Amniotic stem cell (primary cell): ENCODE data around the gene CES2.
"Not testable (repeated sequence)": the region's sequence is repeated elsewhere in the genome, so short reads cannot be mapped to it uniquely, and the experiment has no call there.

Experiments used
- DNase-seq: peaks from one replicate; lab custom pipeline; 2025; lab: John Stamatoyannopoulos, UW

The CES2 gene

GRCh38 chr16:66934839-66935313 is 440 bp upstream of the CES2 start:
- DNase-seq, result not testable (repeated sequence)

GRCh38 chr16:66936462-66936861 is 1.1 kb downstream of the CES2 start:
- no peak for DNase-seq

DNA sequence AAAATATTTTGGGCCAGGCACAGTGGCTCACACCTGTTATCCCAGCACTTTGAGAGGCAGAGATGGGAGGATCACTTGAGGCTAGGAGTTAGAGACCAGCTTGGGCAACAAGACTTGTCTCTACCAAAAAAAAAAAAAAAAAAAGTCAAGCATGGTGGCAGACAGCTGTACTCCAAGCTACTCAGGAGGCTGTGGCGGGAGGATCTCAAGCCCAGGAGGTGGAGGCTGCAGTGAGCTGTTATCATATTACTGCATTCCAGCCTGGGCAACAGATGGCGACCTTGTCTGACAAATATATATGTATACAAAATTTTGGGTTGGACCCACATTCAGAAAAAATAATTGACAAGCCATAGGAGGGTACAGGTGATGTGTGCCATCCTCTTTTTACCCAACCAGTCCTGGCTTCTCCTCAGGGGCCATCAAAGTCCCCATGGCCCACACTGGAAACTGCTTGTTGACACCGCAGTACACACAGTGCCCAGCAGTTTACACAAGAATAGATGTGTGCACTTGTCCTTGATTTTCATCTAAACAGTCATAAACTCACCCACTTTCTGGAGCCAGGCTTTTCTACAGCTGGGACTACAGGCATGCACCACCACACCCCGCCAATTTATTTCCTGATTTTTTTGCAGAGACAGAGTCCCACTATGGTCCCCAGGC is 1.7 kb downstream of the CES2 start:
- no peak for DNase-seq

DNA sequence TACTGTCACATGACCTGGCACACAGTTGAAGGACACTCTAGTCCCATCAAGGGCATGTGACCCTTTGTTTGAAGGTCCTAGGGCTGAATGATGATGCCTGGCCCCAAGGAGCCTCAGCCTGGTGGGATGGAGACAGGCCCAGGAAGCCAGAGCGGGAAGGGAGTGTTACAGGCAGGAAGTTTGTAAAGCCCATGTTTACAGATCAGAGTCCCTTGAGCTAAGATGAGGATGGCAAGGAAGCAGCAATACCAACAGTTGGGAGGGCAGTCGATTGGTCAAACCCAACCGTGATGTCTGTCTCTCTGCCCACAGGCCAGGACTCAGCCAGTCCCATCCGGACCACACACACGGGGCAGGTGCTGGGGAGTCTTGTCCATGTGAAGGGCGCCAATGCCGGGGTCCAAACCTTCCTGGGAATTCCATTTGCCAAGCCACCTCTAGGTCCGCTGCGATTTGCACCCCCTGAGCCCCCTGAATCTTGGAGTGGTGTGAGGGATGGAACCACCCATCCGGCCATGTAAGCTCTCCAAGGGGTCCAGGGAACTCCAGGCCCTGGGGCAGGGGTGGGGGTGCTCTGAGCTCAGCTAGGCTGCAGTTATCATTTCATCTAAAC is 2.5 kb downstream of the CES2 start:
- DNase-seq, result no peak

DNA sequence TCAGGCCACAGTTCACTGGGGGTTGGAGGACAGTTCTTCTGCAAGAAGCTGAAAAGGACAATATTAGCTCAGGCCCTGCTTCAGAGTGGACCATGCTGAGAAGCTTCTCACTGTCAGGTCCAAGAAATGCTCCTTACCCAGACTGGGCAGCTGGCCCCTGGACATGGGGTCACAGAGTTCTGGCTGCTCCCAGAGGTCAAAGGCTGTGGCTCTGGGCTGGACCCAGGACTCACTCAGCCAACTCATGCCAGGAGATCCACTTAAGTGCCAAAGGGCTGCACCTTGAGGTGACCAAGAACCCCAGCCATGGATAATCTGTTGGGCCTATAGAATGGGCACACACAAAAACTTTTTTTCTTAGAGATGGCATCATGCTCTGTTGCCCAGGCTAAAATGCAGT is 4.0 kb downstream of the CES2 start:
- no peak for DNase-seq

DNA sequence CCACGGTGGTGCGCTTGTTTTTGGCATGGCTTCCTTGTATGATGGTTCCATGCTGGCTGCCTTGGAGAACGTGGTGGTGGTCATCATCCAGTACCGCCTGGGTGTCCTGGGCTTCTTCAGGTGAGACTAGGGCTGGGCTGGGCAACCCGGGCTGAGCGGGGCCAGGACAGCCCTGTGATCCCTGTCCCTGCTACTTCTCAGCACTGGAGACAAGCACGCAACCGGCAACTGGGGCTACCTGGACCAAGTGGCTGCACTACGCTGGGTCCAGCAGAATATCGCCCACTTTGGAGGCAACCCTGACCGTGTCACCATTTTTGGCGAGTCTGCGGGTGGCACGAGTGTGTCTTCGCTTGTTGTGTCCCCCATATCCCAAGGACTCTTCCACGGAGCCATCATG is 4.9 kb downstream of the CES2 start:
- DNase-seq, result no peak

GRCh38 chr16:66942981-66943380 is 7.7 kb downstream of the CES2 start:
- DNase-seq, result no peak

- DNase-seq, result no peak
Observed at GRCh38 chr16:66943426-66944053, 8.2 kb downstream of the CES2 start.

DNA sequence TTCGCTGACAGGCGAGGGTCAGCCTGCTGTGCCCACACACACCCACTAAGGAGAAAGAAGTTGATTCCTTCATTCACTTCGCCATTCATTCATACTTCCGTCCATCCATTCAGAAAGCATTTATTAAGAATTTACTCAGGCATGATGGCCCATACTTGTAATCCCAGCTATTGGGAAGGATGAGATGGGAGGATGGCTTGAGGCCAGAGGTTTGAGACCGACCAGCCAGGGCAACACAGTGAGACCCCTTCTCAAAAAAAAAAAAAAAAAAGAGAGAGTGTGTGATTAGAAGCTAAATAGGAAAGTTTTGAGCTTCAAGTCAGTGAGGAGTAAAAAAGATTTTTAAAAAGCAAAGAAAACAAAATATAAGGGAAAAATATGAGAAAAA is 8.7 kb downstream of the CES2 start:
- DNase-seq, result no peak

GRCh38 chr16:66944971-66945370 is 9.7 kb downstream of the CES2 start:
- not testable (repeated sequence) for DNase-seq

GRCh38 chr16:66945939-66946338 is 10.6 kb downstream of the CES2 start:
- DNase-seq, result no peak

DNA sequence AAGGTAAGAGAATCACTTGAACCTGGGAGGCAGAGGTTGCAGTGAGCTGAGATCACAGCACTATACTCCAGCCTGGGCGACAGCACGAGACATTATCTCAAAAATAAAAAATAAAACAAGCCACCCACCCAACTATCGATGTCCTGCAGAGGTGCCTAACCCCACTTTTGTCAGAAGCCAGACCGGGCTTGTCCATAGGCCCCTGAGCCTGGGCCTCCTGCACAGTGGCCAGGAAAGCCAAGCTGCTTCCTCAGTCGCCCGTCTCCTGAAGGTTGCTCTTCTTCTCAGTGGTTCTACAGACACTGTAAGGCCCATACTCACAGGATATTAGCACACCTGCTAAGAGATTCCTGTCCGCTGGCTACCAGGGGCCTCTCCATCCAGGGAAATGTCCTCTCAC is 11.2 kb downstream of the CES2 start:
- no peak for DNase-seq

DNA sequence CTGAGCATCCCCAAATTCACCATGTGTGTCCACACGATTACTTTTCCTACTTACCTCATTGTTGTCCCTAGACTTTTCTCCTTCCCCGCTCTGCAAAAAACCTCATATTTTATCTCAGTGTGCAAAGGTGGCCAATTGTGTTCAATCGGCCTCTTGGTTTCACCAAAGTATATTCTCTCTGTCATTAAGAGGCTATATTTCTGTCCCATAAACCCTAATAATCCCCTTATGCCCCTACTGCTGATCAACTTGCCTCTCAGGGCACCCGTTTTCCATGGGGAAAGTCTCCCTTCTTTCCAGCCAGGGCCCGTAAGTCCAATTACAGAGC is 11.6 kb downstream of the CES2 start:
- no peak for DNase-seq

DNA sequence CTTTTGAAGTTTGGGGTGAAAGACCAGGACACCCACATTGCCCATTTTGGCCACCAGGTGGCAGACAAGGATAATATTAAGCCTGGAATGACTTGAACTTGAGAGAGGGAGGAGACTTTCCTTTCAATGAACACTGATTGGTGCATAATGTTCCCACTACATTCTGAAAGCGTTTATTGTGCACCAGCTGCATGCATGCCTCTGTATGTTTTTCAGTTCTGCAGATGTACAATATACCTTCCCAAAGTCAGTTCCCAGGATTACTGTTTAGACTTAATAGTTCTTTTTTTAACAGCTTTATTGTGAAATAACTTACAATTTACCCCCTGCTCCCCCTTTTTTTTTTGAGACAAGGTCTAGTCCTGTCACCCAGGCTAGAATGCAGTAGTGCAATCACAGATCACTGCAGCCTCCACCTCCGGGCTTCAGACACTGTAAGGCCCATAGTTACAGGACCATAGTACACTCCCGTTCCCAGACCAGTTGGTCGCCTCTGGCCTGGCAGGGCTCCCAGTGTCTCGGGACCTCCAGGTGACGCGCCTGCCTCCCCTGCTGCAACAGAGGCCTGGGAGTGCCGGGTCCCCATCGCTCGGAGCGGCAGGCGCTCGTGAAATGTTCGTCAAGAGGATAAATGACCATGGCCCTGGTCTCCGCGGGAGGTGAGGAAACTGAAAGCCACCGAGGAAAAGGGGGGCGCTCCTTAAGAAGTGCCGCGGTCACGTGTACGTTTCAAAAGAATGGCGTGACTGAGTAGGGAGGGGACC is 12.2 kb downstream of the CES2 start:
- peak; percentile 60 for DNase-seq

GRCh38 chr16:66948134-66948836 is 13.0 kb downstream of the CES2 start:
- no peak for DNase-seq

DNA sequence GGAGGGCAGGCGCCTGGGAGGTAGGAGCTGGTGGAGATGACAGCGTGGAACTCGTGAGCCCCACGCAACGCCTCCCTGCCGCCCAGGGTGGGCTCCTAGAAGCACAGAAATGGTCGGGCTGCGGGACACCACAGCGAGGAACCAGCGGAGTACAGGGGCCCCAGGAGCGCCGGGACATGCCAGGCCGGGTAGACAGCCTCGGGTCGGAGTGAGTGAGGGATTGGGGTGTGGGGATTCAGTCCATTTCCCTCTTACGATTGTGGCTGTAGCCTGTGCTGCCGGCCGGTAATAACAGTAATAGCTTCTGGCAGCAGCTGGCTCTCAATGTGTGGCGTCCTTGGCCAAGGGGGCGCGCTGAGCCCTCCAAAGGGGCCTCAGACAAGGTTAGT is 13.5 kb downstream of the CES2 start:
- DNase-seq, result no peak

DNA sequence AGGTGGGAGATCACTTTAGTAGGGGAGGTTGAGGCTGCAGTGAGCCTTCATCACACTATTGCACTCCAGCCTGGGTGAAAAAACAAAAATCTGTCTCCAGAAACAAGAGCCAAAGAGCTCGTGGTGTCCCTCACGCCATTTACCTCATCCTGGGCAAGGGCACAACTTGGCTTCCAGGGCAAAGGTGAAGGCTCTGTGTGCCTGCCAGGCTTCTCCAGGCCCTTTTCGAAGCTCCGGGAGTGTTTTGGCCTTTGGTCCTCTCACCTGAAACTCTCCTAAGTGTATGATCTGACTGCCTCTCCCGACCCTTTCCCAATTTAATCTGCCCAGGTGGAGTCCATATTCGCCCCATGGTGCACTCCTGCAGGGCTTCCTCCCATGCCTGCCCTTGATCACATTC is 14.2 kb downstream of the CES2 start:
- DNase-seq, result no peak

DNA sequence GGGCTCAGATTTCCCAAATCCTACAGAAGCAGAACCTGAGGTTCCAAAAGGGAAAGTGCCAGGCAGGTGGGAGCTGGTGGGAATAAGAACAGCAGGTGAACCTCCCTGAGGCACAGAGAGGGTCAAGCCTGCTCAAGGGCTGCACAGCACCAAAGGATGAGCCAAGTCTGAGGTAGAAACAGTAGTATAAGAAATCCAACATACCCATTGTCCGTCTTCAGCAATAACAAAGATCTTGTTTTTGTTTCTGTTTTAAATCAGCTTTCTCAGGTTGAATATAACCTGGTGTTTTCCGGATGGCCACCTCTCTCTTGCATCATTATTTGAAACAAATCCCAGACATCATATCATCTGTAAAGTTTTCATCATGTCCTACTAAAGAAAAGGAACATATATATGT is 15.1 kb downstream of the CES2 start:
- DNase-seq, result no peak

DNA sequence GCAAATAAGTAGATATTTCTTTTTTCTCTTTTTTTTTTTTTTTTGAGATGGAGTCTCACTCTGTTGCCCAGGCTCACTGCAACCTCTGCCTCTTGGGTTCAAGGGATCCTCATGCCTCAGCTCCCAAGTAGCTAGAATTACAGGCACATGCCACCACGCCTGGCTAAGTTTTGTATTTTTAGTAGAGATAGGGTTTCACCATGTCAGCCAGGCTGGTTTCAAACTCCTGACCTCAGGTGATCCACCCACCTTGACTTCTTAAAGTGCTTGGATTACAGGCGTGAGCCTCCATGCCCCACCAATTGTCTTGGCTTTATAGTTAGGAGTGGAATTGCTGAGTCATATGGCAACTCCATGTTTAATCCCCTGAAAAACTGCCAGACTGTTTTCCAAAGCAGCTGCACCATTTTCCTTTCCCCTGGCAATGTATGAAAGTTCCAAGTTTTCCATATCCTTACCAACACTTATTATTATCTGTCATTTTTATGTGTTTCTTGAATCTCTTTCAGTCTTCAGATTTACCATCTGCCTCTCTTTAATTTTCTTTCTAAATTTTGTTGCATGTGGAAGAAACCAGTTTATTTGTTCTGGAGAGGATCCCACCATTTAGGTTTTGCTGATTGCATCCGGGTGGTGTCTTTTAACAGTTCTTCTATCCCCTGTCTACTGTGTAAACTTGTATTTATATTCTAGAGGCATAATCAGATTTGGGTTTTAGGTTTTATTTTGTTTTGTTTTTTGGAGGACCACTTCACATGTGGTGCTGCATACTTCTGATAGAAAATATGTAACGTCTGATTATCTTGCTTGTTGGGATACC is 15.9 kb downstream of the CES2 start:
- DNase-seq, result no peak

DNA sequence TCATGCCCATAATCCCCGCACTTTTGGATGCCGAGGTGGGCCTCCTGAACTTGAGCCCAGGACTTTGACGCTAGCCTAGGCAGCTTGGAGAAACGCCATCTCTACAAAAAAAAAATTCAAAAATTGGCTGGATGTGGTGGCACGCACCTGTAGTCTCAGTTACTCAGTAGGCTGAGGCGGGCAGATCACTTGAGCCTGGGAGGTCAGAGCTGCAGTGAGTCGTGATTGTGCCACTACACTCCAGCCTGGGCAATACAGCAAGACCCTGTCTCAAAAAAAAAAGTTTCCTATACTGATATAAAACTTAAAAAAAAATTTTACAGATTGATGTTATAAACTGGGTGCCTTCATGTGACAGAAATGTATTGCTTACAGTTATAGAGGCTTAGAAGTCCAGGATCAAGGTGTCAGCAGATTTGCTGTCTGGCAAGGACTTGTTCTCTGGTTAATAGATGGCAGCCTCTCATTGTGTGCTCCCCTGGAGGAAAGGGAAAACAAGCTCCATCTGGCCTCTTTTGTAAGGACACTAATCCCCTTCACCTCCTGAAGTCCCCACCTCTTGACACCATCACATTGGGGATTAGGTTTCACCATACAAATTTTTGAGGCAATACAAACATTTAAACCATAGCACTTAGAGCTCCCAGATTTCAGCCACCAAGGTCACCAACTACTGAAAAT is 17.3 kb downstream of the CES2 start:
- DNase-seq, result no peak
